NCI-H1417 (cell line): ENCODE results near the gene EBF3.

ENCODE experiments used
- DNase-seq, 3 experiments: peaks; one replicate each; lab custom pipeline; 2025; lab: John Stamatoyannopoulos, UW

Gene EBF3

GRCh38 chr10:129853562-129853903, 110.5 kb downstream of the EBF3 start:
- peak in 1 of 3 experiments; percentile 58 for DNase-seq

GRCh38 chr10:129852829-129853561, 111.1 kb downstream of the EBF3 start:
- peak in 2 of 3 experiments; percentile 16 to 58 for DNase-seq

- no peak for DNase-seq
These were observed 112.0 kb downstream of the EBF3 start for GRCh38 chr10:129851941-129852640.

GRCh38 chr10:129850790-129851189, 113.3 kb downstream of the EBF3 start:
- peak in 1 of 3 experiments; percentile 2 for DNase-seq

GRCh38 chr10:129850316-129850715, 113.8 kb downstream of the EBF3 start:
- no peak for DNase-seq

GRCh38 chr10:129849853-129850252, 114.2 kb downstream of the EBF3 start:
- no peak for DNase-seq

GRCh38 chr10:129849452-129849750, 114.7 kb downstream of the EBF3 start:
- peak in 1 of 3 experiments; percentile 93 for DNase-seq

GRCh38 chr10:129848696-129849451, 115.2 kb downstream of the EBF3 start:
- DNase-seq, result peak in 2 of 3 experiments; percentile 76 to 93

- DNase-seq, result no peak
These were observed 116.2 kb downstream of the EBF3 start for GRCh38 chr10:129847741-129848483.

- no peak for DNase-seq
These were observed 117.1 kb downstream of the EBF3 start for GRCh38 chr10:129846991-129847391.

GRCh38 chr10:129845111-129845753, 118.8 kb downstream of the EBF3 start:
- DNase-seq, result peak; percentile 5 to 86 (median 58)

- no peak for DNase-seq
These were observed 119.8 kb downstream of the EBF3 start for GRCh38 chr10:129844216-129844766.

GRCh38 chr10:129843702-129844101, 120.4 kb downstream of the EBF3 start:
- DNase-seq, result no peak

GRCh38 chr10:129843131-129843541, 120.9 kb downstream of the EBF3 start:
- no peak for DNase-seq

- DNase-seq, result no peak
These were observed 122.0 kb downstream of the EBF3 start for GRCh38 chr10:129842031-129842430.

GRCh38 chr10:129841590-129841989, 122.5 kb downstream of the EBF3 start:
- no peak for DNase-seq

GRCh38 chr10:129841071-129841470, 123.0 kb downstream of the EBF3 start:
- DNase-seq, result no peak

GRCh38 chr10:129840196-129840590, 123.9 kb downstream of the EBF3 start:
- no peak for DNase-seq

- no peak for DNase-seq
These were observed 124.5 kb downstream of the EBF3 start for GRCh38 chr10:129839285-129840195.

- no peak for DNase-seq
These were observed 125.3 kb downstream of the EBF3 start for GRCh38 chr10:129838794-129839193.
